Measurements from ENCODE around the gene OPHN1.
"Not testable (repeated sequence)": the region's sequence is repeated elsewhere in the genome, so short reads cannot be mapped to it uniquely, and the experiment has no call there.

Gene OPHN1

GRCh38 chrX:68086709-68087108 is 346.6 kb downstream of the OPHN1 start:
- peaks cover 9% of the 10 kb centered on the region for H3K4me1 ChIP-seq (ENCODE audit: control insufficient read depth, insufficient read depth, low read length, unreplicated experiment)
- no peaks in the 10 kb centered on the region for H3K79me2 ChIP-seq (ENCODE audit: control insufficient read depth, insufficient read depth, low read length, unreplicated experiment)
- no peaks in the 10 kb centered on the region for H3K27me3 ChIP-seq (ENCODE audit: insufficient read depth, low read length)
- no peaks in the 10 kb centered on the region for H3K36me3 ChIP-seq (ENCODE audit: insufficient read depth, low read length)
- H3K4me3 ChIP-seq (ENCODE audit: low read depth, low read length) = no peak overlapping the region
- H2AFZ ChIP-seq (ENCODE audit: low read length, unreplicated experiment) = no peak overlapping the region
- no peak overlapping the region for H3K27ac ChIP-seq (ENCODE audit: low read depth, low read length)

DNA sequence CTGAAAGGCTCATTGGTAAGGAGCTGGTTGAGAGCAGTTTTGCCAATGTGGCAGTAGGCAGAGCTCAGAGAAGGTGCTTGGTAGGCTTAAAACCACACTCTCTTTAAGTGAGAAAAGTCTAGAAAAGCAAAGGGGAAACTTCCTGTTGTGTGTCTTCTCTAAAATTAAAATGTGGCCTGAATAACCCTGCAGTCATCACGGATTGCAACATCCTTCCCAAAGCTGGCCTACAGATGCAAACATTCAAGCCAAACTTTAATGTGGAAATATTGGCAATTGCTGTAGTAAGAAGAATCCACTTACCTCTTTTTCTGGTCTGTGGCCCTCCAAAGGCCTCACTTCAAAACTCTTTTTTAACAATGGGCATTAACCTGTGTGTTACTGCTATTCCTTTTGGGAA is 348.5 kb downstream of the OPHN1 start:
- Histone ChIP-seq H2AFZ (ENCODE audit: low read length, unreplicated experiment) (peak overlapping the region; percentile 50), H3K27ac (ENCODE audit: low read depth, low read length) (peak overlapping the region; percentile 50), H3K4me1 (ENCODE audit: control insufficient read depth, insufficient read depth, low read length, unreplicated experiment) (peaks cover 9% of the 10 kb centered on the region), H3K27me3 (ENCODE audit: insufficient read depth, low read length) (no peaks in the 10 kb centered on the region), H3K4me3 (ENCODE audit: low read depth, low read length) (no peak overlapping the region), H3K36me3 (ENCODE audit: insufficient read depth, low read length) (no peaks in the 10 kb centered on the region), H3K79me2 (ENCODE audit: control insufficient read depth, insufficient read depth, low read length, unreplicated experiment) (no peaks in the 10 kb centered on the region)

- H3K27ac ChIP-seq (ENCODE audit: low read depth, low read length) = no peak overlapping the region
- H3K79me2 ChIP-seq (ENCODE audit: control insufficient read depth, insufficient read depth, low read length, unreplicated experiment) = no peaks in the 10 kb centered on the region
- H3K4me3 ChIP-seq (ENCODE audit: low read depth, low read length) = no peak overlapping the region
- no peaks in the 10 kb centered on the region for H3K27me3 ChIP-seq (ENCODE audit: insufficient read depth, low read length)
- H3K4me1 ChIP-seq (ENCODE audit: control insufficient read depth, insufficient read depth, low read length, unreplicated experiment) = peaks cover 9% of the 10 kb centered on the region
- H2AFZ ChIP-seq (ENCODE audit: low read length, unreplicated experiment) = no peak overlapping the region
- no peaks in the 10 kb centered on the region for H3K36me3 ChIP-seq (ENCODE audit: insufficient read depth, low read length)
Observed at GRCh38 chrX:68083510-68083909, 349.8 kb downstream of the OPHN1 start.

DNA sequence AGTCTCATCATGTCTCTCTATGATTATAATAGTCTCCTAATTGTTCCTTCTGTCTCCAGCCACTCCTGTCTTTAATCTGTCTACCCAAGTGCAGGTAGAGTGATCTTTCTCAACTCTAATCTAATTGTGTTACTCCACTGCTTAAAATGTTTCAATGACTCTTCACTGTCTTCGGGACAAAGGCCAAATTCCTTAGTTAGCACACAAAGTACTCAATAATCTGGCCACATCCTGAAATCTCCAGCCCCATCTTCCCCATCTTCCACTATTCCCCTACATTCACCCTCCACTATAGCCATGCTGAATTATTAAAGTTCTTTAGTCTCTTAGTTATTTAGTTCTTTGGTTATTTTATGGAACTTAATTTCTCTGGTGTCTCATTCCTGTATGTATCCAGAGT is 353.3 kb downstream of the OPHN1 start:
- no peak overlapping the region for H3K4me3 ChIP-seq (ENCODE audit: low read depth, low read length)
- H3K27ac ChIP-seq (ENCODE audit: low read depth, low read length) = no peak overlapping the region
- H3K4me1 ChIP-seq (ENCODE audit: control insufficient read depth, insufficient read depth, low read length, unreplicated experiment) = peaks cover 6% of the 10 kb centered on the region
- H3K27me3 ChIP-seq (ENCODE audit: insufficient read depth, low read length) = no peaks in the 10 kb centered on the region
- H3K79me2 ChIP-seq (ENCODE audit: control insufficient read depth, insufficient read depth, low read length, unreplicated experiment) = no peaks in the 10 kb centered on the region
- H2AFZ ChIP-seq (ENCODE audit: low read length, unreplicated experiment) = no peak overlapping the region
- H3K36me3 ChIP-seq (ENCODE audit: insufficient read depth, low read length) = no peaks in the 10 kb centered on the region

DNA sequence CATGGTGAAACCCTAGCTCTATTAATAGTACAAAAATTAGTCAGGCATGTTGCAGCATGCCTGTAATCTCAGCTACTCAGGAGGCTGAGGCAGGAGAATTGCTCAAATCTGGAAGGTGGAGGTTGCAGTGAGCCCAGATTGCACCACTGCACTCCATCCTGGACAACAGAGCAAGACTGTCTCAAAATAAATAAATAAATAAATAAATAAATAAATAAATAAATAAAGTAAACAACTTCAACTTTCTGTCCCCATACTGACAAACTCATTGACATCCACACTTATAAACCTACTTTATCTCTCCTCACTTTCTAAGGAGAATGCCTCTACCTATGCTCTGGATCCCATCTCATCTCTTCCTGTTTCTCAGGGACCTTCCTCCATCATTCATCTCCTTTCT is 354.5 kb downstream of the OPHN1 start:
- not testable (repeated sequence) for H3K27me3 ChIP-seq (ENCODE audit: insufficient read depth, low read length); H3K36me3 ChIP-seq (ENCODE audit: insufficient read depth, low read length); H2AFZ ChIP-seq (ENCODE audit: low read length, unreplicated experiment); H3K79me2 ChIP-seq (ENCODE audit: control insufficient read depth, insufficient read depth, low read length, unreplicated experiment); H3K27ac ChIP-seq (ENCODE audit: low read depth, low read length); H3K4me3 ChIP-seq (ENCODE audit: low read depth, low read length); H3K4me1 ChIP-seq (ENCODE audit: control insufficient read depth, insufficient read depth, low read length, unreplicated experiment)

DNA sequence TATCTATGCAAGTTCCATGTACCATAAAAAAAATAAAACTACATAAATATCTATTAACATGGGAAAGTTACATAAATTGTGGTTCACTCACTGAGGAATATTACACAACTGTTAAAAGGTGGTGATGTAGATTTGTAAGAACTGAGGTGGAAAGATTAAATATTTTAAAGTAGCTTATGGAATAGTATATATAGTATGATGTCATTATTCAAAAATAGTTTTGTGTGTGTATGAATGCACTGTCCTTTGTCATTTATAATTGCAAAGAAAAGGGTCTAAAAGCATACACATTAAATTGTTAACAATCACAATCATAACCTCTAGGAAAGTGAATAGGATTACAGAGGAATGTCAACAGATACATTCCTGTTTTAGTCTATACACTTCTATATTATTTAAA is 355.9 kb downstream of the OPHN1 start:
- Histone ChIP-seq H3K36me3 (ENCODE audit: insufficient read depth, low read length) (no peaks in the 10 kb centered on the region), H3K4me3 (ENCODE audit: low read depth, low read length) (no peak overlapping the region), H3K27ac (ENCODE audit: low read depth, low read length) (no peak overlapping the region), H3K79me2 (ENCODE audit: control insufficient read depth, insufficient read depth, low read length, unreplicated experiment) (no peaks in the 10 kb centered on the region), H3K27me3 (ENCODE audit: insufficient read depth, low read length) (no peaks in the 10 kb centered on the region), H3K4me1 (ENCODE audit: control insufficient read depth, insufficient read depth, low read length, unreplicated experiment) (peaks cover 1% of the 10 kb centered on the region), H2AFZ (ENCODE audit: low read length, unreplicated experiment) (no peak overlapping the region)

- no peak overlapping the region for H3K27ac ChIP-seq (ENCODE audit: low read depth, low read length)
- no peak overlapping the region for H2AFZ ChIP-seq (ENCODE audit: low read length, unreplicated experiment)
- no peaks in the 10 kb centered on the region for H3K79me2 ChIP-seq (ENCODE audit: control insufficient read depth, insufficient read depth, low read length, unreplicated experiment)
- H3K27me3 ChIP-seq (ENCODE audit: insufficient read depth, low read length) = no peaks in the 10 kb centered on the region
- H3K36me3 ChIP-seq (ENCODE audit: insufficient read depth, low read length) = no peaks in the 10 kb centered on the region
- H3K4me3 ChIP-seq (ENCODE audit: low read depth, low read length) = no peak overlapping the region
- H3K4me1 ChIP-seq (ENCODE audit: control insufficient read depth, insufficient read depth, low read length, unreplicated experiment) = peaks cover 9% of the 10 kb centered on the region
Observed at GRCh38 chrX:68072041-68072440, 361.3 kb downstream of the OPHN1 start.

DNA sequence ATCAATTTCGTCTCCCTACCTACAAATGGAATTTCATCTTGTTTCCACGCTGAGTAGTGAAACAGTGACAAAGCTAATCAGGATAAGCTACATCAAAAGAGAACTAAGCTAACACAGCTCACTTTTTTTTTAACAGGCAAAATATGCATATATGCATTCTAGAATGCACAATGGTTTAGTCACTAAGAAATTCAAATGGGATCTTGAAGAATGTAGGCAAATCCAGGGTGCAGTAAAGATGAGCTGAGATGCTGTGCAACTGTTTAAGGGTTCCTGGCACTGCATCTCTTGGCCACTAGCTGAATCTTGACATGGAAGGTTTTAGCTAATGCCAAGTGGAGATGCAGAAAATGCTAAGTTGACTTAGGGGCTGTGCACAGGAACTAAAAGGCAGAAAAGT is 363.2 kb downstream of the OPHN1 start:
- not testable (repeated sequence) for H3K36me3 ChIP-seq (ENCODE audit: insufficient read depth, low read length); H3K27me3 ChIP-seq (ENCODE audit: insufficient read depth, low read length); H3K4me1 ChIP-seq (ENCODE audit: control insufficient read depth, insufficient read depth, low read length, unreplicated experiment); H3K27ac ChIP-seq (ENCODE audit: low read depth, low read length); H3K4me3 ChIP-seq (ENCODE audit: low read depth, low read length); H2AFZ ChIP-seq (ENCODE audit: low read length, unreplicated experiment); H3K79me2 ChIP-seq (ENCODE audit: control insufficient read depth, insufficient read depth, low read length, unreplicated experiment)

- Histone ChIP-seq H3K36me3 (ENCODE audit: insufficient read depth, low read length) (no peaks in the 10 kb centered on the region), H3K27me3 (ENCODE audit: insufficient read depth, low read length) (no peaks in the 10 kb centered on the region), H3K27ac (ENCODE audit: low read depth, low read length) (no peak overlapping the region), H3K4me3 (ENCODE audit: low read depth, low read length) (no peak overlapping the region), H2AFZ (ENCODE audit: low read length, unreplicated experiment) (no peak overlapping the region), H3K4me1 (ENCODE audit: control insufficient read depth, insufficient read depth, low read length, unreplicated experiment) (no peaks in the 10 kb centered on the region), H3K79me2 (ENCODE audit: control insufficient read depth, insufficient read depth, low read length, unreplicated experiment) (no peaks in the 10 kb centered on the region)
Observed at GRCh38 chrX:68061206-68061535, 372.1 kb downstream of the OPHN1 start.

DNA sequence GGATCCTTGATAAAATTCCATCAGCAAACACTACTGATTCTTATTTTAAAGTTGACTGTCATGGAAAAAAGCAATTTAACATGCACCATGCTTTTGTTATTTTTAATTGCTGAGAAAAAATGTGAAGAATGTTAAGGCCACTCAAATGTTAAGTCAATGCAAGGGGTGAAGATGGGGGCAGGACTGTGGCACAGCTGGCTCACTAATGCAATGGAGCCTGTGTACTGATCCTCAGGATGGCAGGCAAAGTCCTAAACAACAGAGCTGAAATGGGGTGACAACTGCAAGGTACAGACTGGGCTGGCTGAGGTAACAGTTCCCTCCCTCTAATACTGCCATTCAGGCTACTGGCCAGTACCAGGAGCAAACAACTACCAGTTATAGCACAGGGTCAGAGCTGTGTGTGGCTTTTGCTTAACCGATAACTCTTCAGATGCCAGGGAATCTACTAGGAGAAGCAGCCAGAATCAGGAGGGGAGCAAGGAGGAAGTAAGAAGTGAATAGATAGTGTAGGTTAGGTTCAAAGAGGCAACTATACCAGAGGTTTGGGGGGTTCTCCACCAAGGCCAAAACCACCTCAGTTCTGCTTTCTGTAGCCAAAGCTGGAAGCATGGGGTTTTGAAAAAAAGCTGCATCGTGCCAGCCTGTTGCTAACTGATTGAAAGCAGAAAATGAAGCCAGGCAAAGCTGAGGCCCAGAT is 372.6 kb downstream of the OPHN1 start:
- Histone ChIP-seq H3K27ac (ENCODE audit: low read depth, low read length) (no peak overlapping the region), H3K79me2 (ENCODE audit: control insufficient read depth, insufficient read depth, low read length, unreplicated experiment) (no peaks in the 10 kb centered on the region), H3K27me3 (ENCODE audit: insufficient read depth, low read length) (no peaks in the 10 kb centered on the region), H3K4me3 (ENCODE audit: low read depth, low read length) (no peak overlapping the region), H3K4me1 (ENCODE audit: control insufficient read depth, insufficient read depth, low read length, unreplicated experiment) (no peaks in the 10 kb centered on the region), H3K36me3 (ENCODE audit: insufficient read depth, low read length) (no peaks in the 10 kb centered on the region), H2AFZ (ENCODE audit: low read length, unreplicated experiment) (no peak overlapping the region)

DNA sequence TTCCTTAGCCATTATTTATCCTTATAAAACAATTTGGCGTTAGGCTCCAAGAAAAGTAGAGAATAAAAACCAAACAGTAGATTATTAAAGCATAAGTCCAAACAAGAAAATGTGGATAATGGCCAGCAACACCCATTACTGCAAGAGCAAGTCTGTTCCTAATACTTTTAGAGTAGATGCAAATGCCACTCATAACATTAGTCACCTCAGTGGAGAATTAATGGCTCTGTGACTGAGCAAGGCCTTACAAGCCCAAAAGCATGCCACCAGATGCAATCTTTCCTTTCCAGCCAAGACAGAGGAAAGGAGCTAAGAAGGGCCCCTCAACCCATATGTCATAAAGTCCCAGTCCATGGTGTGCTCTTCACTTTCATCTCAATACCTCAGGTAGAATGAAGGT is 373.8 kb downstream of the OPHN1 start:
- Histone ChIP-seq H3K4me3 (ENCODE audit: low read depth, low read length) (no peak overlapping the region), H3K27ac (ENCODE audit: low read depth, low read length) (no peak overlapping the region), H3K27me3 (ENCODE audit: insufficient read depth, low read length) (no peaks in the 10 kb centered on the region), H3K79me2 (ENCODE audit: control insufficient read depth, insufficient read depth, low read length, unreplicated experiment) (no peaks in the 10 kb centered on the region), H3K4me1 (ENCODE audit: control insufficient read depth, insufficient read depth, low read length, unreplicated experiment) (no peaks in the 10 kb centered on the region), H3K36me3 (ENCODE audit: insufficient read depth, low read length) (no peaks in the 10 kb centered on the region), H2AFZ (ENCODE audit: low read length, unreplicated experiment) (no peak overlapping the region)

Data from ACC112 (cell line).